Heart right ventricle (tissue), 16 donors: ENCODE results near the gene WRNIP1. TPM values are rescaled to one million over a fixed set of nuclear protein-coding genes. Genes with fewer than 3 reads are reported as not detected.

Experiments
- ATAC-seq, 8 donors: fragments of 200-7000 bp; cut with Tn5 transposase; one replicate each; pipeline ENCODE4 v1.9.1; 2020; ENCODE audit warnings: mild to moderate bottlenecking in 8 of 8, moderate library complexity in 8 of 8, moderate number of reproducible peaks in 1 of 8
- DNase-seq, 2 donors: peaks; one replicate each; pipeline ENCODE4 v3.0.0-alpha.2; 2020
- H3K27ac ChIP-seq, 10 donors: fragments of 200-600 bp; sonication (generic) in 2 of 10; one replicate each; pipeline versions ENCODE4 v1.5.0 to v1.8.0; 2020 to 2022; ENCODE audit warnings: mild to moderate bottlenecking in 3 of 10
- H3K27me3 ChIP-seq, 7 donors: fragments of 200-600 bp; one replicate each; pipeline ENCODE4 v1.8.0; 2021 to 2022; ENCODE audit warnings: mild to moderate bottlenecking in 2 of 7
- H3K36me3 ChIP-seq, 9 donors: fragments of 200-600 bp; sonication (generic) in 1 of 9; one replicate each; pipeline versions ENCODE4 v1.5.0 to v1.8.0; 2020 to 2022; ENCODE audit warnings: mild to moderate bottlenecking in 2 of 9
- H3K4me1 ChIP-seq, 9 donors: fragments of 200-600 bp; sonication (generic) in 1 of 9; one replicate each; pipeline versions ENCODE4 v1.5.0 to v1.8.0; 2020 to 2022; ENCODE audit warnings: mild to moderate bottlenecking in 4 of 9
- H3K4me3 ChIP-seq, 10 donors: fragments of 200-600 bp; sonication (generic) in 2 of 10; one replicate each; pipeline versions ENCODE4 v1.5.0 to v1.8.0; 2020 to 2022; ENCODE audit warnings: mild to moderate bottlenecking in 7 of 10, moderate library complexity in 2 of 10
- H3K9me3 ChIP-seq, 11 donors: fragments of 200-600 bp in 10 of 11; sonication (generic) in 2 of 11; one replicate each; pipeline versions ENCODE4 v1.5.0 to v1.8.0; 2013 to 2022; ENCODE audit warnings: mild to moderate bottlenecking in 2 of 11, control low read depth in 1 of 11, moderate library complexity in 1 of 11
- CTCF ChIP-seq, 9 donors: fragments of 200-600 bp; sonication (generic) in 2 of 9; IDR thresholded peaks; one replicate each; pipeline versions ENCODE4 v1.5.0 to v1.8.0; 2021 to 2022; ENCODE audit warnings: antibody characterized with exemption in 9 of 9, mild to moderate bottlenecking in 5 of 9, moderate library complexity in 1 of 9
- WGBS, 2 donors: extraction: QIAGEN DNeasy Blood & Tissue Kit; methylation state at CpG; one replicate each; pipeline ENCODE4 v1.1.7; 2013; ENCODE audit warnings: inconsistent platforms in 1 of 2; 5-methylcytosine and 5-hydroxymethylcytosine counted together
- intact Hi-C, 10 donors: fragments of 100-400 bp; cut with DNase I; formaldehyde crosslinking; loops; one replicate each; pipeline versions ENCODE4 v1.11.1 to v1.14.2; 2022
- polyA plus RNA-seq, 2 donors: library from polyadenylated mRNA; stranded (reverse); fragments of 200-250 nt; gene quantifications; one replicate each; pipeline ENCODE4 v1.2.3, GENCODE V29; 2013
- total RNA-seq, 10 donors: library from RNA; stranded (reverse); fragmentation: NEBNext Ultra II Directional in 3 of 10; extraction: Animal tissue kit (Norgen Biotek cat#: 25700) in 3 of 10; gene quantifications; one replicate each; pipeline versions ENCODE4 v1.2.1 to v1.2.4, GENCODE V29; 2021 to 2023
- donor health status: Arrhythmogenic right ventricular cardiomyopathy.
- donor health status: ischemic (EF 13 %, LVEDD 7.1; RV severe dilation, severe dysfunction).
- donor health status: healthy with polysubstance abuse.
- donor health status: DM: no; HTN: yes; CAD: no.
- donor health status: DM: no; HTN: no; CAD: no.
- donor health status: ischemic (EF 25% LVEDD 6.9; RV normal size, moderate dysfunction).
- donor health status: ischemic (EF 25% LVEDD 5.7; RV mildly dilated, moderate dysfunction).
- donor health status: healthy.
- donor health status: DM: yes; HTN: yes; CAD: no.
- donor health status: Ischemic cardiomyopathy.
- donor health status: ischemic (EF 35%, LVEDD 5.7; RV mildly dilated, moderate dysfunction).
- donor health status: nonischemic (EF 11% LVEDD 7.7; RV severe dilation, severe dysfunction).
- donor health status: DM: yes; HTN: yes; CAD: no.
- donor health status: PGD.
- donor health status: ischemic (EF 29% LVEDD 5.4; RV normal size, mild dysfunction).
- donor health status: nonischemic (EF 23%, LVEDD 6.1; RV moderate dilation, normal function).

Gene WRNIP1
- total and polyA plus RNA-seq, 12 donors: 29.7 to 44.9 (median 35.6) TPM

- DNase-seq (no peak), ATAC-seq (no peak)
- intact Hi-C loops: loop anchor here in 3 of 10 donors (5.0 kb wide), 2 partner anchors 119 to 1154 kb away; no protein-coding TSS in a partner anchor
- H3K4me3 ChIP-seq: peak within 1 kb of the TSS in 6 of 10 donors; percentile 16 to 42 (median 28)
- TF ChIP-seq CTCF (IDR thresholded peaks at IDR 0.05): no peak
- H3K4me1 ChIP-seq: peaks cover 0 to 24% (median 14%) of the 10 kb centered on the region in 9 donors
- 88 to 90% methylated on average over 7 of the region's 7 CpGs for WGBS, 2 donors
- no peaks in the 10 kb centered on the region for H3K36me3 ChIP-seq
- H3K27ac ChIP-seq: peak within 1 kb of the TSS in 1 of 10 donors; percentile 1
- no peaks in the 10 kb centered on the region for H3K27me3 ChIP-seq
- no peaks in the 10 kb centered on the region for H3K9me3 ChIP-seq
Observed at GRCh38 chr6:2750832-2751231, 14.4 kb upstream of the WRNIP1 start, which contains the start of gene MYLK4. MYLK4 (minus strand) TSS chr6:2750922; CDS start chr6:2749294, 1,628 bp downstream.

- no peak overlapping the region for H3K4me3 ChIP-seq
- H3K9me3 ChIP-seq: no peaks in the 10 kb centered on the region
- WGBS, 2 donors: 68 to 86% methylated on average over 3 of the region's 3 CpGs
- intact Hi-C loops: loop anchor here in 3 of 10 donors (5.0 kb wide), 2 partner anchors 120 to 1155 kb away; no protein-coding TSS in a partner anchor
- no peak overlapping the region for H3K27ac ChIP-seq
- no peak for TF ChIP-seq CTCF (IDR thresholded peaks at IDR 0.05)
- no peaks in the 10 kb centered on the region for H3K27me3 ChIP-seq
- no peaks in the 10 kb centered on the region for H3K36me3 ChIP-seq
- peaks cover 0 to 28% (median 14%) of the 10 kb centered on the region in 9 donors for H3K4me1 ChIP-seq
- ATAC-seq (no peak), DNase-seq (no peak)
Observed at GRCh38 chr6:2751871-2752270, 13.3 kb upstream of the WRNIP1 start.

DNA sequence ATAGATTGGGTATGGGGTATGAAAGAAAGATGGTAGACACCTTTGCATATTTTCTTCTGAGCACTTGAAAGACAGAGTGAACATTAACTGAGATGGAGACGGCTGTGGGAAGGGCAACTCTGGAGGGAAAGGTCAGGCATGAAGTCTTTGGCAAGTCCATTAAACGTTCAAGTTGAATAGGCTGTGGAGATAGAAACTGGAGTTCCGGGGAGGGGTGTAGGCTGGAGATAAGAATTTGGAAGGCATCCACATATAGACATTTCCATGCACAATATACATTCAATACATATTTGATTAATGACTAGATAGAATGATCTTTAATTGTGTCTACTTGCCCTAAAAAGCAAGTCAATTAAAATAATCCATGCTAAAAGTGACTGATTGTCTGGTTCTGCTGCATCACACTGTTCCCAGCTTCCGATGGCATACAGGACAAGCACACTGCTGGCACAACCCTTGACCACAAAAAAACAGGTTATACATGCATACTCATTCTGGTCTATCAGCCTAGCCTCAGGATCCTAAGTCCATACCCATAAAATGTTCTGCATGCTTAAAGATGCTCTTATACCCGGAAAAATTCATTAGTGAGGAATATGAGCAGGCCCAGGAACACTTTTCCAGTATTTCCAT is 12.6 kb upstream of the WRNIP1 start:
- Histone ChIP-seq H3K36me3 (no peaks in the 10 kb centered on the region), H3K4me1 (peaks cover 0 to 31% (median 14%) of the 10 kb centered on the region in 9 donors), H3K27me3 (no peaks in the 10 kb centered on the region), H3K9me3 (no peaks in the 10 kb centered on the region), H3K27ac (no peak overlapping the region), H3K4me3 (no peak overlapping the region)
- 59 to 68% methylated on average over 5 of the region's 5 CpGs for WGBS, 2 donors
- no peak for TF ChIP-seq CTCF (IDR thresholded peaks at IDR 0.05)
- DNase-seq (no peak), ATAC-seq (no peak)
- intact Hi-C loops: loop anchor here in 3 of 10 donors (5.0 kb wide), 2 partner anchors 120 to 1155 kb away; no protein-coding TSS in a partner anchor

GRCh38 chr6:2753110-2753489 is 12.1 kb upstream of the WRNIP1 start:
- H3K36me3 ChIP-seq: no peaks in the 10 kb centered on the region
- H3K4me3 ChIP-seq: no peak overlapping the region
- no peak for TF ChIP-seq CTCF (IDR thresholded peaks at IDR 0.05)
- 65 to 75% methylated on average over 7 of the region's 7 CpGs for WGBS, 2 donors
- peaks cover 0 to 29% (median 14%) of the 10 kb centered on the region in 9 donors for H3K4me1 ChIP-seq
- intact Hi-C loops: loop anchor here in 3 of 10 donors (5.0 kb wide), 2 partner anchors 121 to 1156 kb away; no protein-coding TSS in a partner anchor
- no peaks in the 10 kb centered on the region for H3K27me3 ChIP-seq
- no peak for DNase-seq
- no peaks in the 10 kb centered on the region for H3K9me3 ChIP-seq
- H3K27ac ChIP-seq: no peak overlapping the region
- ATAC-seq: no peak
